ENCODE measurements around the gene KHK.

The KHK gene

DNA sequence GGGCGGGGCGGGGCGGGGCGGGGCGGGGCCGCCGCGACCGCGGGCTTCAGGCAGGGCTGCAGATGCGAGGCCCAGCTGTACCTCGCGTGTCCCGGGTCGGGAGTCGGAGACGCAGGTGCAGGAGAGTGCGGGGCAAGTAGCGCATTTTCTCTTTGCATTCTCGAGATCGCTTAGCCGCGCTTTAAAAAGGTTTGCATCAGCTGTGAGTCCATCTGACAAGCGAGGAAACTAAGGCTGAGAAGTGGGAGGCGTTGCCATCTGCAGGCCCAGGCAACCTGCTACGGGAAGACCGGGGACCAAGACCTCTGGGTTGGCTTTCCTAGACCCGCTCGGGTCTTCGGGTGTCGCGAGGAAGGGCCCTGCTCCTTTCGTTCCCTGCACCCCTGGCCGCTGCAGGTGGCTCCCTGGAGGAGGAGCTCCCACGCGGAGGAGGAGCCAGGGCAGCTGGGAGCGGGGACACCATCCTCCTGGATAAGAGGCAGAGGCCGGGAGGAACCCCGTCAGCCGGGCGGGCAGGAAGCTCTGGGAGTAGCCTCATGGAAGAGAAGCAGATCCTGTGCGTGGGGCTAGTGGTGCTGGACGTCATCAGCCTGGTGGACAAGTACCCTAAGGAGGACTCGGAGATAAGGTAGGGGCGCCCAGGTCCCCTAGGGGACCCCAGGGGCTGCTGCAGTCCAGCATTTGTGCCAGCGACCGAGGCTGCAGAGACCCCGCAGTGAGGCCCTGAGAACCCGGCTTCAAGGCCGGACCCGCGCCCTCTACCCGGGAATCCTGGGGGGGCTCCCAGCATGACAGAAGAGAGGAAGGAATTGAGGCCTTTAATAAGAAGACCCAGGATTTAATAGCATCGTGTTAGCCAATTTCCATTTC, at the start of gene KHK:
Gene KHK, plus strand, starts transcription at position 49 of the 870 bp plus-strand sequence. Its CDS starts 488 bp downstream, at position 537.
- DNase-seq, result no peak

DNA sequence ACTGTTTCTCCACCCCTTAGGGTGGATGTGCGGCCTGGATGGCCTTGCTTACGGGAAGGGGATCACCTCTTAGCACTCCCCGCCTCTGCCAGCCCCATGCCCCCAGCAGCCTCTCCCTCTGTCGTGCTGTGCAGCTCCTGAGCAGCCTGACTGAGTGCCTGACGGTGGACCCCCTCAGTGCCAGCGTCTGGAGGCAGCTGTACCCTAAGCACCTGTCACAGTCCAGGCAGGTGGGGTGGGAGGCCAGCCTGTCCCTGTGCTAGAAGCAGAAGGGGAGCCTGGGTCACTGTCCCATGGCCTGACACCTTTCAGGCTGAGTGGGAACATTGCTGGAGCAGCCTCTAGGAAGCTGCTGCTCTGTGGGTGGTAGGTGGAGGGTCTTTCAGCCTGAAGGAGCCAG, 48.6 kb upstream of the KHK start:
- DNase-seq, result no peak

- DNase-seq, result no peak
These were observed 47.8 kb upstream of the KHK start for GRCh38 chr2:27038631-27039339.

DNA sequence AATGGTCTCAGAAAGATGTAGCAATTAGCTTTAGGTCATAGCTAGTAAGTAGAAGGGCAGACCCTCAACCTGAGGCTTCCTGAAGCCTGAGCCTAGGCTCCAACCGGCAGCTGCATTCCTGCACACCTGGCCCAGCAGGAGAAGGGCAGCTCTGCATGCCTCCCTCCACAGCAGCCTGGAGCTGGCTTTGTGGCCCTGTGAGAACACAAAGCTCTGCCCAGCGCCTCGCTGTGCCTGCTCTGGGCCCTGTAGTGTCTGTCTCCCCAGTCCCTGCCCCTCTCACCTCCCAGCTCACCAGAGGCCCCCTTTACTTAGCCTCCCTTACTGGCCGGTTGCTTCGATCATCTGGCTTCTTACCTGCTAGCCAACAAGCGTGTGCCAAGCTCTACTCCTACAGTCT, 47.1 kb upstream of the KHK start:
- DNase-seq, result no peak

GRCh38 chr2:27039871-27040270, 46.7 kb upstream of the KHK start:
- DNase-seq, result no peak

- DNase-seq, result no peak
These were observed 46.3 kb upstream of the KHK start for GRCh38 chr2:27040282-27040681.

- no peak for DNase-seq
These were observed 44.8 kb upstream of the KHK start for GRCh38 chr2:27041752-27042151.

DNA sequence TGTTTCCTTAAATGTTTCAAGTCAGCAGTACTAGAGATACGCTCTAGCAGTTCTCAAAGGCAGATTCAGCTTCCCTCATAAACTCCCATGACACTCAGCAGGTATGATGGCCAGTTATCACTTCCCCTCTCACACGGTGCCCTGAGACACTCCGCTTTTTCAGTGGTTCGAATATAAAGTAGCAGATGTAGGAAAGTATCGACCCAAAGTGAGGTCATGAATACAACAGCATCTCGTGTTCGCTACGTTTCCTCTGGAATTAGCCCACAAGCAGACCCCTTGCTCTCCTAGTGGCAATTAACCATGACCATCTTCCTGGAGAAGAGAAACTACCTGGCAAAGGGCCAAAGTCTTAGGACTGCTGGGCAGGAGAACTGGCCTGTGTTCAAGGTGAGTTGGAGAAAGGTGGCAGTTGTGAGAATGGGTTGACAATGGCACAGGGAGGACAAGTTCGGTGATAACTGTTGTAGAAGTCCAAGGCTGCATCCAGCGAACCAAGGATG, 44.4 kb upstream of the KHK start:
- DNase-seq, result no peak

- DNase-seq, result no peak
These were observed 43.5 kb upstream of the KHK start for GRCh38 chr2:27042985-27043634.

DNA sequence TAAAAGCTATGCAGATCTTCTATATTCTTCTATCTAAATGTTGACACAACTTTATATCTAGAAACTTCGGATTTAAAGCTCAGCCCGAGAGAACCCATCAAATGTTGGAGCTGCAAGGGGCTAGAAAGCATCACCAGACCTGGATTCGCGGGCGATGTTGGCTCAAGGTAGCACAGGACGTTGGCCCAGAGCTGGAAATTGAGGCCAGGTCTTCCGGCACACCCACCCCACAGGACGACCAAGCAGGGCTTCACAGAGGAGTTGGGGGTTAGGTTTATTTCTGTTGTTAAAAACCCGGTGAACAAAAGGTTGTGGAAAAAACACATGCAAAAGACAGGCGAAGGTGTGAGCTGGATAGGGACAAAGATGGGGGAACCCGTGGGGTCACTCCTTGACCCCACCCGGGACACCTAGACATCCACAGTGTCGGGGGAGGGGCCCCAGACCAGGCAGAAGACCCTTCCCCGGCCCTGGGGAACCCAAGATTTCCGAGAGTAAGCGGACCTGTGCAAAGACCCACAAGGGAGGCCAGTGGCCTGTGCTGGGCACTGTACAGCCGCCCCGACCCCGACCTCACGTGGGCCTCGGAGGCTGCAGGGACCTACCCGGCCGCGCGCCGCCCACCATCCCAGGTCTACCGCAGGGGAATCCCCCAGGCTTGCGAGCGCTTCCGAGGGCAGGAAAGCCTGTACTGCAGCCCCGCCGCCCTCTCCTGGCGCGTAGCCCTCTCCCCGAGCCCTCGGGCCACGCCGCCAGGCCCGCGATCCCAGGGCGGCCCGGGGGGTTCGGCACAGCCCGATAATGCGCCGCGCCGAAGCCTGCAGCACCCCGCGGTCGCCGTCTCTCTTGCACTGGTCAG, 36.9 kb upstream of the KHK start:
- DNase-seq, result peak; percentile 59

DNA sequence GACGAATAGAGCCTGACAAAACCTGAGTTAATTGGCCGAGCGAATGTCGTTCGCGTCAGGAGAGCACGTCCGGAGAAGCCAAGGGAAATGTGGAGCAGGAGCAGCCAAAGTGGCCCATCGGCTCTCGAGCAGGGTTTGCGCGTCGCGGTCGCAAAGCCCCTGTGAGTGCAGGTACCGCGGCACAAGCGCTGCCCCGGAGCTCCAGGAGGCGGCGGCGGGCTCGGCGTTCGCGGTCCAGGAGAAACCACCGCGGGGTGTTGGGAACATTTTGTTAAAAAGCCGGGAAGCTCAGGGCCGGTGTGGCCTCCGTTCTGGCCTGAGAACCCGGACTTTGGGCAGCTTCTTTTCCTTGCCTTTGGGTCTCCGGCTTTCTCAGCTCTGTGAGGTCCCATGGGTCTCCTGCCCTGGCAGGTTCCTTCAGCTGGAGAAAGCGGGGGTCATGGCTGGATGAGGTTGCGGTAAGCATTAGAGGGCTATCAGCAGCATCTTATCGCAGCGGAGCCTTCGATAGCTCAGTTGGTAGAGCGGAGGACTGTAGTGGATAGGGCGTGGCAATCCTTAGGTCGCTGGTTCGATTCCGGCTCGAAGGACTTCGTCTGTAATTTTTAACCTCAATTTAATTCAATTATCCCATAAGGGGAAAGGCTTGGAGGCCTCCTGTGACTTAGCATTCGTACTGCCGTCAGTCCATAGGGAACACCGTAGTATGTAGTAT, 36.1 kb upstream of the KHK start:
- peak; percentile 86 for DNase-seq

DNA sequence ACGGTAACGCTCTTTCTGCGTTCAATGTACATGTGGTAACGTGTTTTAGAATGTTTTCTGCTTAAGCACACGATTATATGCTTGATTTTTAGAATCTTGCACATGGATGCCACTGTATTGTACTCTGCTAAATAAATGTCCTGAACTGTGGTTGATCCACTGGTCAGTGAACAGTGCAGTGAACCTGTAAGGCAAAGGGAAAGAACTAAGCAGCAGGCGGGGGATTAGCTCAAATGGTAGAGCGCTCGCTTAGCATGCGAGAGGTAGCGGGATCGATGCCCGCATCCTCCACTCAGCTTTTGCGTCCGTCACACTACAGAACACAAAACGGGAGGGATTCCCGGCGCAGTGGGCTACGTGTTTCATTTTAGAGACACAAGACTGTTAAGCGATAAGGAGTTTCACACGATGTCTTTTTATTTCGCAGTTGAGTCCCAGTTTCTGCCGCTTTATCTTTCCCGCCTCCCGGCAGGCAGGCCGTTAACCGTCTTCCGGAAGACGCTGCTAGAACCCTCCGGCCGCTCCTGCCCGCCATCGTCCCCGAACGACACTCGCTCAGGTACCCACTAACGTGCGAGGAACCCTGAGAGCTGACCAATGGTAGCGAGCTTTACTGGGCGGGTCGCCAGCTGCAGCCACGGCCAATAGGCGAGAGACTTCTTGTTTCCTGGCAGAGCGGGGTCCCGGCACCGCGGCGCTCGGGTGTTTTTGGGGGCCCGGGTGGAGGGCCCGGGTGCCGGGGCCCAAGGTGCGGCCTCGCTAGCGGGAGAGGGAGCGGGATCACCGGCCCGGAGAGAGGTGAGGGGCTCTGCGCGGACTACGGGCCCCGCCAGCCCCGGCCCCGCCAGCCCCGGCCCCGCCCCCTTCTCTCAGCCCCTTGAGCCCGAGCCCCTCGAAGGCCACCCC, 35.3 kb upstream of the KHK start, which contains the start of gene AGBL5:
Gene AGBL5, plus strand, starts transcription at position 673 of the 906 bp plus-strand sequence. CDS start 1,291 bp downstream, outside the sequence.
- DNase-seq, result peak; percentile 95

- DNase-seq, result no peak
These were observed 34.5 kb upstream of the KHK start for GRCh38 chr2:27051902-27052645.

- no peak for DNase-seq
These were observed 33.3 kb upstream of the KHK start for GRCh38 chr2:27053321-27053720.

- no peak for DNase-seq
These were observed 32.8 kb upstream of the KHK start for GRCh38 chr2:27053776-27054175.

- no peak for DNase-seq
These were observed 31.9 kb upstream of the KHK start for GRCh38 chr2:27054721-27055120.

DNA sequence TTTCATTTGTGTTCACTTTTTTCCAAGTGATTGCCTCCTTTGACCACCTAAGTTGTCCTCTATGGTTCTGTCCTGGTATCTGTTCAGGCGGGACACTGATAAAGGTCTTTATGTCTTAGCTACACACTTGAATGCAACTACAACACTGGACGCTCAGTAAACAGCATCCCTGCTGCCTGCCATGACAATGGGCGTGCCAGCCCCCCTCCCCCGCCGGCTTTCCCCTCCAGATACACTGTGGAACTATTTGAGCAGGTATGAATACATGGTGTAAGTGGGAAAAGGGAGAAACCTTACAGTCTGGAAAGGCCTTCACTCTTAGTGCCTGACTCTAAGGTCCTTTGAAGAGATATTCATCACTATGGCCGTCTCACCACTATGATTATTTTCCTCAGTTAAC, 29.4 kb upstream of the KHK start:
- no peak for DNase-seq

- no peak for DNase-seq
These were observed 28.4 kb upstream of the KHK start for GRCh38 chr2:27058210-27058609.

DNA sequence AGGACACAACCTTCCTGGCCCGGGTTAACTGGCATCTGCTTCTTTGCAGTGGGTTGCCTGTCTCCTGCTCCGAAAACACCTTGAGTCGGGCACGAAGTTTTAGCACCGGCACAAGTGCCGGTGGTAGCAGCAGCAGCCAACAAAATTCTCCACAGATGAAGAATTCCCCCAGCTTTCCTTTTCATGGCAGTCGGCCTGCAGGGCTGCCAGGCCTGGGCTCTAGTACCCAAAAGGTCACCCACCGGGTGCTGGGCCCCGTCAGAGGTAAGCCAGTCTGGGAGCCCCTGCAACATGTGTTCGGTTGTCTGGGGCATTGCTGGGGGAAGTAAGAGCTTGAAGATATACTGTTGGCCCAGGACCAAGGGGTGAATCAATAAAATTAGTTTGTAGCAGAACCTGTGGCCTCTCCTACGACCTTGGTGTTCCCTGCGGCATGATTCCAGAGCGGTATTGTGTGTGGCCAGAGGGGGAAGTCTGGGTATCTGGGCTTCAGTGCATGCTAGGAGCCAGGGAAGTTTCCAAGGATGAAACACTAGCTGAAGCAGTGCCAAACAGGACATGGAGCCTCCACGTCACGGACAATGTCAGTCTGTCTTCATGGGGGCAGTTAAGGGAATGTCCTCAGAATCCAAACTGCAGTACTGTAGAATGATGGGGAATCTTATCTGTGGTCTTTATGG, 27.3 kb upstream of the KHK start:
- no peak for DNase-seq

Measured in CD4-positive, alpha-beta T cell treated with Interleukin-6 for 4 hours (primary cell).